Keratinocyte (primary cell): Measurements from ENCODE around the gene COL20A1. TPM values are rescaled to one million over a fixed set of nuclear protein-coding genes. Genes with fewer than 3 reads are reported as not detected.

Experiments used
- DNase-seq: peaks from one replicate; pipeline ENCODE4 v3.0.0-alpha.2; 2011; ENCODE audit warnings: low read depth, missing footprints, low spot score
- FAIRE-seq: peaks from 2 replicates; lab custom pipeline; 2011; peaks lifted over from hg19 to GRCh38; lab: Jason Lieb, UNC
- H2AFZ ChIP-seq: 2 replicates; pipeline ENCODE4 v1.6.0; 2012; ENCODE audit warnings: low read length, control low read depth, inconsistent platforms; ENCODE audit not compliant: control insufficient read depth
- H3K27ac ChIP-seq: 2 replicates; pipeline ENCODE4 v1.5.1; 2011; ENCODE audit warnings: low read length; ENCODE audit not compliant: control insufficient read depth, insufficient read depth
- H3K27me3 ChIP-seq: 3 replicates; pipeline ENCODE4 v1.6.0; 2011; ENCODE audit warnings: low read length; ENCODE audit not compliant: control insufficient read depth, insufficient read depth; ENCODE audit errors: extremely low read depth
- H3K36me3 ChIP-seq, 2 experiments: 2 replicates in 1 of 2; 3 replicates in 1 of 2; pipeline ENCODE4 v1.5.1; 2011; ENCODE audit warnings: low read length in 2 of 2, mild to moderate bottlenecking in 1 of 2; ENCODE audit not compliant: control insufficient read depth in 2 of 2, insufficient read depth in 2 of 2; ENCODE audit errors: extremely low read depth in 1 of 2
- H3K4me1 ChIP-seq: 3 replicates; pipeline ENCODE4 v1.5.1; 2011; ENCODE audit warnings: low read length; ENCODE audit not compliant: control insufficient read depth, insufficient read depth; ENCODE audit errors: extremely low read depth
- H3K4me2 ChIP-seq: 3 replicates; pipeline ENCODE4 v1.6.0; 2011; ENCODE audit warnings: low read depth, low read length; ENCODE audit not compliant: control insufficient read depth, insufficient read depth; ENCODE audit errors: extremely low read depth
- H3K4me3 ChIP-seq, 3 experiments: fragments of 200-600 bp in 1 of 3; sonication (generic) in 1 of 3; 2 replicates in 2 of 3; 3 replicates in 1 of 3; pipeline ENCODE4 v1.5.1; 2011 to 2016; ENCODE audit warnings: low read length in 3 of 3, mild to moderate bottlenecking in 3 of 3, control low read depth in 2 of 3, inconsistent platforms in 1 of 3, low read depth in 1 of 3, mixed read lengths in 1 of 3, mixed run types in 1 of 3, moderate library complexity in 1 of 3; ENCODE audit not compliant: control insufficient read depth in 2 of 3, insufficient read depth in 2 of 3; ENCODE audit errors: extremely low read depth in 1 of 3
- H3K79me2 ChIP-seq: 2 replicates; pipeline ENCODE4 v1.6.0; 2012; ENCODE audit warnings: low read length; ENCODE audit not compliant: control insufficient read depth, insufficient read depth
- H3K9ac ChIP-seq: 3 replicates; pipeline ENCODE4 v1.6.0; 2011; ENCODE audit warnings: low read length; ENCODE audit not compliant: control insufficient read depth, insufficient read depth; ENCODE audit errors: extremely low read depth
- H3K9me1 ChIP-seq: 3 replicates; pipeline ENCODE4 v1.6.0; 2011; ENCODE audit warnings: low read length; ENCODE audit not compliant: control insufficient read depth, insufficient read depth; ENCODE audit errors: extremely low read depth
- H3K9me3 ChIP-seq: 2 replicates; pipeline ENCODE4 v1.5.1; 2012; ENCODE audit warnings: low read depth, low read length; ENCODE audit not compliant: control insufficient read depth
- H4K20me1 ChIP-seq: 3 replicates; pipeline ENCODE4 v1.6.0; 2011; ENCODE audit warnings: low read length; ENCODE audit not compliant: control insufficient read depth, insufficient read depth; ENCODE audit errors: extremely low read depth
- CTCF ChIP-seq, 3 experiments: IDR thresholded peaks in 1 of 3; conservative IDR thresholded peaks in 1 of 3; optimal IDR thresholded peaks in 1 of 3; 2 replicates in 2 of 3; 3 replicates in 1 of 3; pipeline versions ENCODE3 to v1.5.1; 2011; ENCODE audit warnings: low read length in 3 of 3, mild to moderate bottlenecking in 3 of 3, moderate library complexity in 2 of 3, control low read depth in 1 of 3, inconsistent platforms in 1 of 3; ENCODE audit not compliant: insufficient read depth in 2 of 3; ENCODE audit errors: extremely low read depth in 1 of 3
- EZH2 ChIP-seq: IDR thresholded peaks from one replicate; pipeline ENCODE4 v1.6.1; 2012; ENCODE audit warnings: inconsistent platforms, mild to moderate bottlenecking, low read length, moderate library complexity
- dilution Hi-C: fragments of 300-500 bp; cut with MboI; formaldehyde crosslinking; loops from one replicate; pipeline ENCODE4 v1.7.0; 2020; ENCODE audit warnings: low sequenced_read_pairs; ENCODE audit not compliant: extremely low pct_ligation_motif_present
- polyA plus RNA-seq, 5 experiments: library from polyadenylated mRNA; depleted of rRNA in 3 of 5; stranded (reverse) in 3 of 5; stranded (forward) in 1 of 5; unstranded in 1 of 5; fragments of >200 nt; gene quantifications; 1 replicate in 1 of 5; 2 replicates in 3 of 5; 3 replicates in 1 of 5; pipeline versions ENCODE4 v1.2.1 to v1.2.3, GENCODE V29; 2011 to 2012; ENCODE audit warnings: missing spikeins in 2 of 5, low read depth in 1 of 5, low replicate concordance in 1 of 5

Gene COL20A1
- polyA plus RNA-seq, 1 donor (not counting 4 experiments of a cell fraction or from before 2014, with no cell fraction given), result not detected

GRCh38 chr20:63287697-63288580, 5.0 kb upstream of the COL20A1 start:
- Histone ChIP-seq H3K27ac (no peak overlapping the region), H3K4me2 (no peak overlapping the region), H3K4me1 (no peaks in the 10 kb centered on the region), H3K9me3 (no peaks in the 10 kb centered on the region), H3K4me3 (no peak overlapping the region), H2AFZ (no peak overlapping the region), H3K36me3 (peaks cover 20 to 24% of the 10 kb centered on the region in 2 experiments), H4K20me1 (peaks cover 5% of the 10 kb centered on the region), H3K9ac (no peak overlapping the region), H3K79me2 (no peaks in the 10 kb centered on the region), H3K9me1 (no peaks in the 10 kb centered on the region), H3K27me3 (no peaks in the 10 kb centered on the region)
- no peak for TF ChIP-seq EZH2
- DNase-seq (no peak), FAIRE-seq (no peak)
- dilution Hi-C loops, result loop anchor here (10.0 kb wide), 1 partner anchor 63 kb away; no protein-coding TSS in a partner anchor

DNA sequence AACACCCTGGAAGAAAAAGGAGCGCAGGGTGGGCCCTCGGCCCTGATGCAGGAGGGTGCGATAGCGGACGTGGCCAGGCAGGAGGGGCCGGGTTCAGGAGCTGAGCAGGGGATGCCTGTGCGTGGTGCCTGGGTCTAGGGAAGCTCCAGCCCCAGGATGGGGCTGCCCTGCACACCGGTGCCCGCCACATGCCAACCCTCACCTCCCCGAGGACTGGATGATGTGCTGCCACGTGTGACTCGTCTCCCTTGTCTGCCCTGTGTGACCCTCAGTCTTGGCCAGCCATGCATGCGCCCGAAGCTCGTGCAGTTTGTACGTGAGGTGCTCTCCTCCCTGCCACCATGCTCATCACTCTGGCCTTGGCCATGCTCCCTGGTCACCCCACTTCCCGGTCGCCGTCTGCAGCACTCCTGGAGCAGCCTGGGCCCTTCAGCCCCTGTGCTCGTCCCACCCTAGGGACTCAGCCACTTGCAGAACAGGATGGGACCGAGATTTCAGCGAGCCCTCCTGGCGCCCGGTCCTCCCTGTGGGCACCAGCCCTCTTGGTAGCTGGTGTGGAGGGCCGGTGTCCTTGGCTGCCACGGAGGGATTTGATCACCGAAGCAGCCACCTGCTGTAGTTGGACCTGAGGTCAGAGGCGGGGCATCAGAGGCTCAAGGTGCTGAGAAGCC, 4.3 kb upstream of the COL20A1 start:
- no peak overlapping the region for H2AFZ ChIP-seq
- no peaks in the 10 kb centered on the region for H3K79me2 ChIP-seq
- peaks cover 5% of the 10 kb centered on the region for H4K20me1 ChIP-seq
- H3K9ac ChIP-seq, result no peak overlapping the region
- no peak overlapping the region for H3K4me2 ChIP-seq
- no peak overlapping the region for H3K27ac ChIP-seq
- TF ChIP-seq CTCF (optimal IDR thresholded peaks at IDR 0.05 in 1 of 3, IDR thresholded peaks at IDR 0.05 in 1 of 3, conservative IDR thresholded peaks at IDR 0.05 in 1 of 3; ENCODE audit: extremely low read depth in 1 of 3, insufficient read depth in 2 of 3, low read length in 3 of 3) (no peak), EZH2 (no peak)
- H3K4me3 ChIP-seq, result no peak overlapping the region
- H3K4me1 ChIP-seq, result no peaks in the 10 kb centered on the region
- H3K9me3 ChIP-seq, result no peaks in the 10 kb centered on the region
- DNase-seq (no peak), FAIRE-seq (no peak)
- peaks cover 19 to 21% of the 10 kb centered on the region in 2 experiments for H3K36me3 ChIP-seq
- dilution Hi-C loops, result loop anchor here (10.0 kb wide), 1 partner anchor 64 kb away; no protein-coding TSS in a partner anchor
- no peaks in the 10 kb centered on the region for H3K9me1 ChIP-seq
- H3K27me3 ChIP-seq, result no peaks in the 10 kb centered on the region
